ENCODE results near the gene ARPIN.

GRCh38 chr15:89888214-89888804 is 24.4 kb downstream of the ARPIN start:
- peak; percentile 64 for TF ChIP-seq CTCF (IDR thresholded peaks at IDR 0.05)
- no peak for TF ChIP-seq ZFX (IDR thresholded peaks at IDR 0.05; ENCODE audit: borderline replicate concordance)
